NCI-H146 treated with DMSO at 0.1 percent for 48 hours (cell line): ENCODE data around the gene KCNA5.

Experiments
- DNase-seq: peaks from one replicate; lab custom pipeline; 2025; ENCODE audit not compliant: unreplicated experiment; lab: John Stamatoyannopoulos, UW

The KCNA5 gene

GRCh38 chr12:5043589-5044419 is at the start of gene KCNA5:
TSS of gene KCNA5 (plus strand) at chr12:5043879. CDS start at chr12:5044148, 269 bp downstream.
- peak; percentile 29 for DNase-seq

DNA sequence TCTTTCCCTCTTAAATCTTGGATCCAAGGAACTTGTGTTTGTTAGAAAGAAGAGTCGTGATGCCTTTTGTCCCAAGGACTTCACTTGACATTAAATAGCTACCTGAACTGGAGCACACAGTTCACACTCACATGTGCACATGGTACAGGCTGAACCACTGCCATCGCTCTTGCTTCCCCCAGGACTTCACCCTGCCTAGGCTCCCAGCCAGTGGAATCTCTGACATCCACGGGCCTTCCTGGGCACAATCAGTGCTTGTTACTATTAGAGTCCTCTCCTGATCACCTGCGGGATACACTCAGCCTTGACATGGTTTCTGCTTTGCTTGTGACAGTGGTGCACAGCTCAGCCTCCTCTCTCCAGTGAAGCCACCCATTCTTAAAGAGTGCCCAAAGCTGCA is 49.1 kb upstream of the KCNA5 start:
- no peak for DNase-seq

GRCh38 chr12:4996714-4997113 is 47.0 kb upstream of the KCNA5 start:
- no peak for DNase-seq

- no peak for DNase-seq
Measured at GRCh38 chr12:4997939-4998338, 45.7 kb upstream of the KCNA5 start.

DNA sequence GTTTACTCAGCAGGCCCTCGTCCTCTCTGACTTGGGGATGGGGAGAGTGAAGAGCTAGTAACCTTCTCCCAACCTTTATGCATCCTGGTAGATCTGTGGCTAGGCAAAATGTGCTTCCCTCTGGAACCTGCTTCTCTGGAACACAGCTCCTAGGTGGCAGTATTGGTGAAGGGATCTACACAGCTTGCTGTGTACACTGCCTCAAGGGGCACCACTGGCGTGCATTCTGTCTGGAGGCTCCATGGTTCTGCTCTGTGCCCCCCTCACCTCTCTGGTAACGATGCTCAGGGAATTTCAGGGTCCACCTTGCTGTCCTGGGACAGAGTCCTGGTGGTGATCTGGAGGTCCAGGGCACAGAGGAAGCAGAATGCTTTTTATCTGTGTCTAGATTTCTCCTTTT is 43.5 kb upstream of the KCNA5 start:
- DNase-seq: peak; percentile 22

- peak; percentile 47 for DNase-seq
Measured at GRCh38 chr12:5000658-5001385, 42.9 kb upstream of the KCNA5 start.

DNA sequence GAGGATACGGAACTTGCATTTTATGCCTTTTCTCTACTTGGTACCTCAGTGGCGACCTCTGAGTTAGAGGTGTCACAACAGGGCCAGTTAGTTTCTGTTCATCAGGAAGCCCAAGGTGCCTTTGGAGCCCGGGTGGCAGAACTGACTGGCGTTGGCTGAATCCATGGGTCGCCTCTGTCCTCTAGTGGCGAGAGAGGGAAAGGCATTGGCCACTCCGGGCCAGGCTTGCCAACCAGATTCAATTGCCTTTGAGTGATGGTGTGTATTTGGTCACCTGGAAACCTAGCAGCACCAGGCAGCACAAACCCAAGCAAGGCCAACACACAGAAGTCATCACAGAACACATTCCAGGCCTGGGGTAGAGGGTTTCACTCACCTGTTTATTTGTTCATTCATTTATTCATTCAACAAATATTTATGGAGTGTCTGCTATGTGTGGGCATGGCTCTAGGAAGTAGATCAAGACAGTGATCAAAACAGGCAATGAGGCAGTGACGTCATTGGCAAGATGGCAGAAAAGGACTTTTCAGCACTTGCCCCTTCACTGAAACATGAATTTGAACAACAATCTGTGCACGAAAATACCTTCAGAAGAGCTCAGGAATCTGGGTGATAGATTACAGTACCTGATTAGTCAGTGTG is 40.5 kb upstream of the KCNA5 start:
- DNase-seq: peak; percentile 70

- DNase-seq: no peak
Measured at GRCh38 chr12:5008661-5009060, 35.0 kb upstream of the KCNA5 start.

DNA sequence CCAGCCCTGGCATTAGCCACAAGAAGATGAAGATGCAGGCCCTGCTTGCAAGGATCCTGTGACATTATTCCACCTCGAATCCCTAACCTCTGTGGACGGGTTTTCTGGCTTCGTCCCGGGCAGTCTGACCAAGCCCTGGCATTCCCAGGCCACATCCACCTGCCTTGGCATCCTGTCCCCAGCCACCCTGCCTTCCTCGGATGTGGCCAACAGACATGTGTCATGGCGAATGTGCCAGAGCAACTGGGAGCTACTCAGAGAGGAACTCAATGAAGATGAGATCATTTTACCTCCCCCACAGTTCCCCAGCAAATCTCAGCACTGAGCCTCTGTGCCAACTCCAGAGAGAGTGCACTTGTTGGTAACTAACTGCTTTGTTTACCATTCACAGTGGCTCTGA is 33.5 kb upstream of the KCNA5 start:
- no peak for DNase-seq

GRCh38 chr12:5012337-5012736 is 31.3 kb upstream of the KCNA5 start:
- no peak for DNase-seq

GRCh38 chr12:5013266-5013730 is 30.4 kb upstream of the KCNA5 start:
- no peak for DNase-seq

DNA sequence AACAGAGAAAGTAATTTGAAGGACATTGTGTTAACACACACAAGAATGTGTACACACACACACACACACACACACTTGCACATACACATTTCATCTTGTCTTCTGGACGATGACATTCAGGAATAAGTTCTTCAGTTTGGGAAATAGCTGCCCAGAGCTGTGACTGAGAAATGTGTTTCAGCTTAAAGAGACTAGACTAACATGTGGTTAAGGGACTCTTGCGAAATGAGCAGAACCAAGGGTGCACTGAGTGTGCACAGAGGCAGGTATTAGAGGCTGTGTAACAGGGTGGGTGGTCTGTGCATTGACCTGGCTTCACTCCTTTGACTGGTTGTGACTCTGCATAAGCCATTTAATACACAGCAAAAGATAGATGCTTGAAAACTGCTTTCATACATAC is 29.4 kb upstream of the KCNA5 start:
- DNase-seq: no peak

GRCh38 chr12:5015711-5016492 is 27.8 kb upstream of the KCNA5 start:
- DNase-seq: no peak

- DNase-seq: no peak
Measured at GRCh38 chr12:5016526-5016925, 27.2 kb upstream of the KCNA5 start.

DNA sequence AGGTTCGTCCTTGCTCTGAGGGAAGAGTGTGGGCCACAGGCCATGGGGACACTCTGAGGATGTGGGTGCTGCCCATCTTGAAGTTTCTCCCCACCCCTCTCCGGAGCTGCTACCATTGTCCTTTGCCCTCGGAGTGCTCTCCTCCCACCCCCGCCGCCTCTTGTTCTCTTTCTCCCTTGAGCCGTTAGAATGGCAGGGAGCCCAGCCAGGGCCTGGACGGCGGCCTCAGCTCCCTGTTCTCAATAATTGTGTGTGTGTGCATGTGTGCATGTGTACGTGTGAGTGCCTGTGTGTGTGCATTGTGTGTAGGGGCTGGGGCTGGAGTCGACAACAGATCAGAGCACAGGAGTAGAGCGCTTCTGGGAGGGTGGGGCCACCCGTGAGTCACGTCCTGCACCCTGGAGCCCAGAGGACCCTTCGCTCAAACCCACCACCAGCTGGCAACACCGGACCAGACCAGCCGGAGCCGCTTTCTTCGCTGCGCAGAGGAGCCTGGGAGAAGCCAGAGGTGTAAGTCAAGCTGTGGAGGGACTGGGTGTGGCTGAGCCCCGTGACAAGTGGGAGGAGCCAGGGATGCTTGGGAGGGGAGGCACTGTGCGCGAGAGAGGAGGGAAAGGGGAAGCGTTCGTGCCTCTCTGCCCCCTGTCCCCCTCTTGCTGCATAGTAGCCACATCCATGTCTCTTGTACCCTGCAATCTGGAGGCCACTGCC is 25.9 kb upstream of the KCNA5 start:
- no peak for DNase-seq

- DNase-seq: no peak
Measured at GRCh38 chr12:5018677-5019076, 25.0 kb upstream of the KCNA5 start.

DNA sequence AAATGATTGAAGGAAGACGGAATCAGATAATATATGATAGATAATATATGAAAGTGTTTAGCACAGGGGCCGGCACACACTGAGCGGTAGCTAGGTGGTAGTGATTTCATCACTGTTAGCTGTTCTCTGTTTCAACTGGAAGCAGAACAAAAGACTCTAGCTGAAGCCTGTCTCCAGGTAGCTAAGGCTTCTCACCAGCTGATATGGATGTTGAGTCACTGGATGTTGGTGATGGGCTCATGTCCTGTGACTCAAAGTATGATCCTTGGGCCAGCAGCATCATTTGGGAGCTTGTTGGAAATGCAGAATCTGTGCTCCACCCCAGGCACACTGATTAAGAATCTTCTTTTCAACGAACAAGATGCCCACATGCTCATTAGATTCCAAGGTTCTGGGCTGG is 21.7 kb upstream of the KCNA5 start:
- DNase-seq: no peak

- peak; percentile 52 for DNase-seq
Measured at GRCh38 chr12:5022465-5023061, 21.1 kb upstream of the KCNA5 start.

DNA sequence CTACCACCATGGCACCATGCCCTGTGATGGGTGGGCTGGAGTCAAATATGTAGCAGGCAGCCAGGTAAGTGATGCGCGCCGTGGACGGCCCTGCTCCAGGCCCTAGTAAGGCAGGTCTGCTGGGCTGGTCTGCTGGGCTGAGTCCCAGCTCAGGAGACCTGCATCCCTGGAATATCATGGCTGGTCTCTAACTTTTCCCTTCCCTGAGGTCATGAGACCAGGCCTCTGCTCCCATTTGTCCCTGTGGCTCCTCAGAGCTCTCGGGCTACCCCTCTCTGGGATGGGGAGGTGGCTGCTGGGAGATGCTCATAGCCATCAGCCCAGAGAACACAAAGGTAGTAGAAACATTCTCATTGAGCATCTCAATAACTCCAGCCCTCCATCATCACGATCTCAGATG is 19.8 kb upstream of the KCNA5 start:
- DNase-seq: no peak

- DNase-seq: no peak
Measured at GRCh38 chr12:5026342-5026938, 17.2 kb upstream of the KCNA5 start.
